Adrenal gland (tissue), 5 donors: ENCODE data around the gene PSMC3.

Experiments used
- CTCF ChIP-seq, 6 experiments: fragments of 450-650 bp in 4 of 6; fragments of 200-600 bp in 2 of 6; sonication (generic) in 1 of 6; IDR thresholded peaks; 1 replicate in 5 of 6; 2 replicates in 1 of 6; pipeline versions ENCODE4 v1.5.1 to v1.8.0; 2016 to 2021; ENCODE audit warnings: antibody characterized with exemption in 6 of 6, mild to moderate bottlenecking in 2 of 6, moderate library complexity in 1 of 6
- POLR2A ChIP-seq, 2 donors: fragments of 450-650 bp; IDR thresholded peaks; one replicate each; pipeline ENCODE4 v1.6.1; 2017; ENCODE audit warnings: antibody characterized with exemption in 2 of 2, mild to moderate bottlenecking in 2 of 2, moderate library complexity in 1 of 2
- donor health status: DM: no; HTN: no; CAD: no.

GRCh38 chr11:47414685-47415070, 11.6 kb downstream of the PSMC3 start:
- TF ChIP-seq CTCF (IDR thresholded peaks at IDR 0.05) (no peak), POLR2A (IDR thresholded peaks at IDR 0.05) (no peak)
